K562 (cell line): ENCODE data around the gene CEP78. TPM values are rescaled to one million over a fixed set of nuclear protein-coding genes. Genes with fewer than 3 reads are reported as not detected.

Source experiments
- ARID3B ChIP-seq: fragments of 250-450 bp; sonication (Bioruptor Pico); IDR thresholded peaks from 2 replicates; pipeline ENCODE4 v1.4.0; 2020; ENCODE audit warnings: borderline replicate concordance
- CTBP1 ChIP-seq: fragments of 450-650 bp; IDR thresholded peaks from 2 replicates; pipeline ENCODE4 v1.6.1; 2016; ENCODE audit warnings: borderline replicate concordance
- ELK1 ChIP-seq: sonication (generic); formaldehyde crosslinking; IDR thresholded peaks from 2 replicates; pipeline ENCODE4 v1.8.1; 2022; ENCODE audit warnings: missing genetic modification reagents
- ESRRB ChIP-seq: fragments of 250-450 bp; sonication (Bioruptor Pico); IDR thresholded peaks from 2 replicates; pipeline ENCODE4 v1.5.0; 2020; ENCODE audit warnings: mild to moderate bottlenecking, moderate library complexity, borderline replicate concordance
- KDM2B ChIP-seq: fragments of 250-450 bp; sonication (Bioruptor Pico); IDR thresholded peaks from 2 replicates; pipeline ENCODE4 v1.8.0; 2021; ENCODE audit warnings: mild to moderate bottlenecking, moderate library complexity
- KHSRP ChIP-seq: fragments of 450-650 bp; IDR thresholded peaks from 2 replicates; pipeline ENCODE4 v1.6.1; 2017
- MIER1 ChIP-seq: fragments of 450-650 bp; IDR thresholded peaks from 2 replicates; pipeline ENCODE4 v1.6.1; 2016; ENCODE audit warnings: antibody characterized with exemption, mild to moderate bottlenecking, low read depth
- NR2F6 ChIP-seq: fragments of 450-650 bp; formaldehyde crosslinking; IDR thresholded peaks from 2 replicates; pipeline ENCODE4 v1.4.0; 2020; ENCODE audit warnings: mild to moderate bottlenecking
- POLR2A ChIP-seq: fragments of 450-650 bp; conservative IDR thresholded peaks from 2 replicates; pipeline ENCODE4 v1.6.1; 2016
- POLR2G ChIP-seq: fragments of 200-400 bp; formaldehyde crosslinking; IDR thresholded peaks from 2 replicates; pipeline ENCODE4 v1.6.1; 2017; ENCODE audit warnings: low read depth, mild to moderate bottlenecking, antibody characterized with exemption, low read length, moderate library complexity
- ZBTB1 ChIP-seq: sonication (generic); formaldehyde crosslinking; IDR thresholded peaks from 2 replicates; pipeline ENCODE4 v1.8.1; 2023; ENCODE audit warnings: missing genetic modification reagents, low read depth, mild to moderate bottlenecking, borderline replicate concordance
- ZBTB12 ChIP-seq: fragments of 250-450 bp; sonication (Bioruptor Pico); IDR thresholded peaks from 2 replicates; pipeline ENCODE4 v1.4.0; 2020
- ZNF197 ChIP-seq: fragments of 200-800 bp; sonication (Bioruptor generic); IDR thresholded peaks from 2 replicates; pipeline ENCODE4 v1.6.1; 2016; ENCODE audit warnings: low read depth, missing genetic modification characterization, missing compliant biosample characterization
- ZNF584 ChIP-seq: fragments of 200-800 bp; sonication (Bioruptor generic); IDR thresholded peaks from 2 replicates; pipeline ENCODE4 v1.6.1; 2016; ENCODE audit warnings: low read depth, mild to moderate bottlenecking, missing genetic modification characterization, missing compliant biosample characterization
- ZNF586 ChIP-seq: fragments of 450-650 bp; formaldehyde crosslinking; conservative IDR thresholded peaks from 2 replicates; pipeline ENCODE4 v1.4.0; 2020; ENCODE audit warnings: mild to moderate bottlenecking, moderate library complexity
- polyA plus RNA-seq, 8 experiments: library from polyadenylated mRNA; depleted of rRNA in 4 of 8; stranded (reverse) in 5 of 8; unstranded in 3 of 8; fragments of >200 nt; fragmentation: Nextera tagmentation in 2 of 8; fragmentation: Illumina TruSeq in 1 of 8; extraction: Ambion mirVana in 2 of 8; extraction: Trizol in 1 of 8; gene quantifications; 2 replicates each; pipeline versions ENCODE4 v1.2.1 to v1.2.3, GENCODE V29; 2011 to 2014; ENCODE audit warnings: inconsistent platforms in 1 of 8, missing spikeins in 1 of 8
- total RNA-seq, 7 experiments: library from RNA; depleted of rRNA in 6 of 7; stranded (reverse); fragments of >200 nt in 6 of 7; fragmentation: Illumina TruSeq in 2 of 7; extraction: Trizol in 2 of 7; gene quantifications; 2 replicates each; pipeline versions ENCODE4 v1.2.1 to v1.2.3, GENCODE V29; 2011 to 2021; ENCODE audit warnings: low replicate concordance in 1 of 7
- TF ChIP-seq, protein P1 (sequence below): fragments of 250-450 bp; sonication (Bioruptor Pico); IDR thresholded peaks from 2 replicates; pipeline ENCODE4 v1.4.0; 2020; ENCODE audit warnings: mild to moderate bottlenecking, moderate library complexity
- TF ChIP-seq, protein P2 (sequence below), 2 experiments: fragments of 450-650 bp; IDR thresholded peaks; 2 replicates each; pipeline ENCODE4 v1.6.1; 2016

CEP78 gene
- total and polyA plus RNA-seq, 9 of the 15 experiments (the other 6 are each of a cell fraction or from before 2014, with no cell fraction given): 3.5 to 26.0 (median 21.5) TPM

DNA sequence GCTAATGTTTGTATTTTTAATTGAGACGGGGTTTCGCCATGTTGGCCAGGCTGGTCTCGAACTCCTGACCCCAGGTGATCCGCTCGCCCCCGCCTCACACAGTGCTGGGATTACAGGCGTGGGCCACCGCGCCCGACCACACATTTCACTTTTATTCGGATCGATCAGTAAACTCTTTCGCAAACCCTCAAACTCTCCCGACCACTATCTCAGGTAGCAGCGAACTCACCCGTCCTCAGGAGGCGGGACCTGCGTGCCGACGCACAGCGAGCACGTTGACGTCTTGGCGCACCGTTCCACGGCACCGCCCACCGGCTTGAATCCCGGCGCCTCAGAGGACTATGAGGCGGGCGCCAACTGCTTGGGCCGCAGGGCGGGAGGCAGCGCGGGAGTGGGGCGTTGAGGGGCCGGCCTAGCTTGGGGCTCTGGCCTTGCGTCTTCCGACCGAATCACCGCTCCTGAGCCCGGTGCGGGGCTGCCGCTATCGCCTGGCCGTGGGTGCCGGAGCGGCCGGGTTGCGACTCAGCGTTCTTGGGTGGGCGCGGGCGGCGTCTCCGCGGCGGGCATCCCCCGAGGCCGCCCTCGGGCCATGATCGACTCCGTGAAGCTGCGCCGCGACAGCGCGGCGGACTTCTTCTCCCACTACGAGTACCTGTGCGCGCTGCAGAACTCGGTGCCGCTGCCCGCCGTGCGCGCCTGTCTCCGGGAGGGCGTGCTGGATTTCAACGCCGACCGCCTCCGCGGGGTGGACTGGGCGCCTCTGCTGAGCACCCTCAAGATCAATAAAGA, at the start of gene CEP78 (continued):
- TF ChIP-seq, protein P1, sequence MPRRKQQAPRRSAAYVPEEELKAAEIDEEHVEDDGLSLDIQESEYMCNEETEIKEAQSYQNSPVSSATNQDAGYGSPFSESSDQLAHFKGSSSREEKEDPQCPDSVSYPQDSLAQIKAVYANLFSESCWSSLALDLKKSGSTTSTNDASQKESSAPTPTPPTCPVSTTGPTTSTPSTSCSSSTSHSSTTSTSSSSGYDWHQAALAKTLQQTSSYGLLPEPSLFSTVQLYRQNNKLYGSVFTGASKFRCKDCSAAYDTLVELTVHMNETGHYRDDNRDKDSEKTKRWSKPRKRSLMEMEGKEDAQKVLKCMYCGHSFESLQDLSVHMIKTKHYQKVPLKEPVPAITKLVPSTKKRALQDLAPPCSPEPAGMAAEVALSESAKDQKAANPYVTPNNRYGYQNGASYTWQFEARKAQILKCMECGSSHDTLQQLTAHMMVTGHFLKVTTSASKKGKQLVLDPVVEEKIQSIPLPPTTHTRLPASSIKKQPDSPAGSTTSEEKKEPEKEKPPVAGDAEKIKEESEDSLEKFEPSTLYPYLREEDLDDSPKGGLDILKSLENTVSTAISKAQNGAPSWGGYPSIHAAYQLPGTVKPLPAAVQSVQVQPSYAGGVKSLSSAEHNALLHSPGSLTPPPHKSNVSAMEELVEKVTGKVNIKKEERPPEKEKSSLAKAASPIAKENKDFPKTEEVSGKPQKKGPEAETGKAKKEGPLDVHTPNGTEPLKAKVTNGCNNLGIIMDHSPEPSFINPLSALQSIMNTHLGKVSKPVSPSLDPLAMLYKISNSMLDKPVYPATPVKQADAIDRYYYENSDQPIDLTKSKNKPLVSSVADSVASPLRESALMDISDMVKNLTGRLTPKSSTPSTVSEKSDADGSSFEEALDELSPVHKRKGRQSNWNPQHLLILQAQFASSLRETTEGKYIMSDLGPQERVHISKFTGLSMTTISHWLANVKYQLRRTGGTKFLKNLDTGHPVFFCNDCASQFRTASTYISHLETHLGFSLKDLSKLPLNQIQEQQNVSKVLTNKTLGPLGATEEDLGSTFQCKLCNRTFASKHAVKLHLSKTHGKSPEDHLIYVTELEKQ (CRISPR knock-in tag): no peak
- TF ChIP-seq, protein P2, sequence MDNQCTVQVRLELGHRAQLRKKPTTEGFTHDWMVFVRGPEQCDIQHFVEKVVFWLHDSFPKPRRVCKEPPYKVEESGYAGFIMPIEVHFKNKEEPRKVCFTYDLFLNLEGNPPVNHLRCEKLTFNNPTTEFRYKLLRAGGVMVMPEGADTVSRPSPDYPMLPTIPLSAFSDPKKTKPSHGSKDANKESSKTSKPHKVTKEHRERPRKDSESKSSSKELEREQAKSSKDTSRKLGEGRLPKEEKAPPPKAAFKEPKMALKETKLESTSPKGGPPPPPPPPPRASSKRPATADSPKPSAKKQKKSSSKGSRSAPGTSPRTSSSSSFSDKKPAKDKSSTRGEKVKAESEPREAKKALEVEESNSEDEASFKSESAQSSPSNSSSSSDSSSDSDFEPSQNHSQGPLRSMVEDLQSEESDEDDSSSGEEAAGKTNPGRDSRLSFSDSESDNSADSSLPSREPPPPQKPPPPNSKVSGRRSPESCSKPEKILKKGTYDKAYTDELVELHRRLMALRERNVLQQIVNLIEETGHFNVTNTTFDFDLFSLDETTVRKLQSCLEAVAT (IDR thresholded peaks at IDR 0.05): no peak
- TF ChIP-seq ZNF197: no peak
- peak; percentile 89 for TF ChIP-seq POLR2A
- TF ChIP-seq ARID3B (CRISPR knock-in tag): no peak
- no peak for TF ChIP-seq MIER1
- TF ChIP-seq ESRRB (CRISPR knock-in tag): no peak
- no peak for TF ChIP-seq ELK1 (CRISPR knock-in tag)
- TF ChIP-seq ZBTB1 (CRISPR knock-in tag): no peak
- TF ChIP-seq NR2F6 (CRISPR knock-in tag): no peak
- TF ChIP-seq ZNF586: no peak
- no peak for TF ChIP-seq KHSRP
- peak; percentile 94 for TF ChIP-seq POLR2G
- no peak for TF ChIP-seq KDM2B (CRISPR knock-in tag)
- peak; percentile 20; the same call in 1 of the 2 replicates for TF ChIP-seq ZBTB12 (CRISPR knock-in tag)
- peak; percentile 76 for TF ChIP-seq CTBP1
- TF ChIP-seq ZNF584 (CRISPR knock-in tag): no peak
